ENCODE results near the gene GPR156. TPM values are rescaled to one million over a fixed set of nuclear protein-coding genes. Genes with fewer than 3 reads are reported as not detected.
A peak's percentile ranks its signal among the peaks of the same experiment; 100 is the strongest.

GPR156 gene
- total RNA-seq, 1 donor, result 0.90 TPM

DNA sequence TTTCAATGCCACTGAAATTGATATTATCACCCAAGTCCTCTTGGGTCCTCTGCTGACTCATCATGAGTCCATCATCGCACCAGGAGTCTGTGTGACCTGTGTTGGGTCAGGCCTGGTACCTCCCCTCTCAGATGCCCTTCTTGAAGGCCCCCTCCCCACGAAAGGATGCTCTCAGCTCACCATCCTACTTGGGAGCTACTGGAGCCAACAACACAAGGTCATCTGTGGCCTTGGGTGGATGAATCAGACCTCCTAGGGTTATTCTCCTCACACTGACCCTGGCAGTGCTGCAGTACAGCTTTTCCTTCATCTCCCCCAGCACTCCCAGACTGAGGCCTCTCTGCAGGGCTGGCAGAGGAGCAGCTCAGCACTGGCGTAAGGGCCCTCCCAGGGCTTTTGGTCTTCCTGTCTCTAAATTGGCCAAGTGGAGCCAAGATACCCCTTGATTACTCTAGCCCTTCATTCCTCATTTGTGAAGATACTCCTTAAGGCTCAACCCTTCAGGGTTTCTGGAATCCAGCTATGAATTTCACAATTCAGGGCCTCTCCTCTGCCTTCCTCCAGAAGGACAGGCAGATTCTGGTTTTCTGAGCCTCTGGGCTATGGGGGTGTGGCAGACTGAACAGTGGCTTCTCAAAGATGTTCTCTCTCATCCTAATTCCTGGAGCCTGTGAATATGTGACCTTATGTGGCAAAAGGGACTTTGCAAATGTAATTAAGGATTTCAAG lies 110.0 kb downstream of the GPR156 start:
- no peak for TF ChIP-seq CTCF (IDR thresholded peaks at IDR 0.05; ENCODE audit: insufficient read depth, low read length)
- DNase-seq (ENCODE audit: low read depth), result no peak
- no peak overlapping the region for H3K4me3 ChIP-seq (ENCODE audit: low read depth, low read length)

- no peak for TF ChIP-seq CTCF (IDR thresholded peaks at IDR 0.05; ENCODE audit: insufficient read depth, low read length)
- no peak overlapping the region for H3K4me3 ChIP-seq (ENCODE audit: low read depth, low read length)
- DNase-seq (ENCODE audit: low read depth), result no peak
Observed at GRCh38 chr3:120173056-120173675, 111.9 kb downstream of the GPR156 start.

DNA sequence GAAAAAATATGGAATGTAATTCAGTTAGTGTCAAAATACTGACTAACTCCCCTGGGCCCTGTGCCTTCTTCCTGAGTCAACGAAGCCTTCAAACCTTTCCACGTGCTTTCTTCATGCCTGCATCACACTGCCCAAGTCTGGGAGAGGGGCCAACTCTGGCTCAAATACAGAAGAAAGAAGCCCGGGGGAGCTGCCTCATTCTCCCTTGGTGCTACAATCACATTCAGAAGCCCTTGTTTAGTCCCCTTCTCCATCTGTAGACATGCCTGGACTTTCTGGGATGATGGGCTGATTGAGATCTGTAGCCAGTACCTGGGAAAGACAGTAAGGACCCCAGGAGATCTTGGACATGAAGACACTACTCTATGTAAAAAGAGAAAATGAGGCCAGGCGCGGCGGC lies 113.0 kb downstream of the GPR156 start:
- DNase-seq (ENCODE audit: low read depth), result peak; percentile 92
- H3K4me3 ChIP-seq (ENCODE audit: low read depth, low read length), result no peak overlapping the region
- no peak for TF ChIP-seq CTCF (IDR thresholded peaks at IDR 0.05; ENCODE audit: insufficient read depth, low read length)

GRCh38 chr3:120171134-120171873 lies 113.7 kb downstream of the GPR156 start:
- TF ChIP-seq CTCF (IDR thresholded peaks at IDR 0.05; ENCODE audit: insufficient read depth, low read length), result no peak
- DNase-seq (ENCODE audit: low read depth), result peak; percentile 83
- H3K4me3 ChIP-seq (ENCODE audit: low read depth, low read length), result no peak overlapping the region

- peak; percentile 49 for DNase-seq (ENCODE audit: low read depth)
- H3K4me3 ChIP-seq (ENCODE audit: low read depth, low read length), result no peak overlapping the region
- TF ChIP-seq CTCF (IDR thresholded peaks at IDR 0.05; ENCODE audit: insufficient read depth, low read length), result no peak
Observed at GRCh38 chr3:120170223-120170622, 114.8 kb downstream of the GPR156 start.

GRCh38 chr3:120169407-120169806 lies 115.6 kb downstream of the GPR156 start:
- DNase-seq (ENCODE audit: low read depth), result no peak
- no peak for TF ChIP-seq CTCF (IDR thresholded peaks at IDR 0.05; ENCODE audit: insufficient read depth, low read length)
- H3K4me3 ChIP-seq (ENCODE audit: low read depth, low read length), result no peak overlapping the region
